ENCODE data around the gene ST6GALNAC2. TPM values are rescaled to one million over a fixed set of nuclear protein-coding genes. Genes with fewer than 3 reads are reported as not detected.

Gene ST6GALNAC2
- 1.5 TPM for total RNA-seq
- 1 to 10 TPM; 1.2 to 8.0 (median 1.9) TPM for polyA plus RNA-seq (ENCODE audit: insufficient read depth in 1 of 8, insufficient read length in 8 of 8, low replicate concordance in 1 of 8)
- long read RNA-seq, donor 1: 0 reads
- long read RNA-seq, donor 2: 0 reads
- long read RNA-seq, donor 3, partial matches to known transcripts: 0 of 2 reads
- long read RNA-seq, donor 3, other reads (novel, unspliced or antisense): 0 of 2 reads
- long read RNA-seq, donor 4: 0 reads
- long read RNA-seq, donor 5: 0 reads
- long read RNA-seq, donor 6: 0 reads
- long read RNA-seq, donor 7: 0 reads
- long read RNA-seq, donor 8, partial matches to known transcripts: 0 of 2 reads
- long read RNA-seq, donor 8, other reads (novel, unspliced or antisense): 0 of 2 reads
- long read RNA-seq, donor 9: 0 reads
- long read RNA-seq, donor 10: 0 reads
- long read RNA-seq, donor 11: 0 reads

DNA sequence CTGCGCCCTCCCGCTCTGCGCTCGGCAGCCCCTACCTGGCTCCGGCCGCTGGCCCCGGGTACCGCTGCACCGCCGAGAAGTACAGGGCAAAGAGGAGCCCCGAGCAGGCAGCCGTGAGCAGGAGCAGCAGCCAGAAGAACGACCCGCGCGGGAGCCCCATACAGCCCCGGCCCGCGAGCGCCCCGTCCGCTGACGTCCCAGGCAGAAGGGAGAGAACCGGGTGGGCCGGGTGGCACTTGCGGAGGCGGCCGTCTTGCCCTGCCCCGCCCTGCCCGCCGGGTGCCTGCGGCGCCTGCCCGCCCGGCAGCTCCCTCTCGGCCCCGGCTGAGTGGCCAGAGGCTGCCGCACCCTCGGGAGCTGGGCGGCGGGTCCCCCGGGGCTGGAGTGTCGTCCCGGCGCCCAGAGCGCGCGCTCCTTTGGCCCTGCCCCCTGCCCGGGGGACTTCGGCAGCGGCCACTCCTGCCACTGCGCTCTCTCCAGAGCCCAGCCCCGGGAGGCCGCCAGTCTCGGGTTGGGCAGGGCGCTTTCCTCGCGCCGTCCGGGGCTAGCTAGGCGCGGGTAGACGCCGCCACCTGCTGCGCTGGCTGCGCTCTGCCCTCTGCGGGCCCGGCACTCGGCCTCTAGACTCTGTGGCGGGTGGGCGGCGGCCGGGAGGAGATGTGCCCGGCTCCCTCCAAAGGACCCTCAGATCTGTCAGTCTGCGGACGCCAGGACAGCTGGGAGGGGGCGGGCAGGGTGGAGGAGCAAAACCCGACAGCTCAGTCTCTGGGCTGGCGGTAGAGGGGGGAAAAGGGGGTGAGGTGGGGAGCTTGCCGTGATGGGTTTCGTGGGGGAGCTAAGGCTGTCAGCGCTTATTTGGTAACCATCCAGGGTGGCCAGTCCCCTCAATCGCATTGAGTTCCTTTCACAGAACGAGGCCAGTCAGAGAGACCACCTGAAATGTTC, at the start of gene ST6GALNAC2:
Gene ST6GALNAC2 (minus strand): TSS at position 212 of the 945 bp plus-strand sequence. CDS start 52 bp downstream, at position 160.
- Histone ChIP-seq H3K27me3 (ENCODE audit: control insufficient read depth, insufficient read depth, low read length) (peaks cover 63% of the 10 kb centered on the region), H3K27ac (ENCODE audit: low read length) (no peak within 1 kb of the TSS), H3K36me3 (ENCODE audit: control insufficient read depth, insufficient read depth, low read length) (no peaks in the 10 kb centered on the region), H3K4me3 (ENCODE audit: low read length) (peak within 1 kb of the TSS; percentile 42), H3K9me3 (replicated peaks; ENCODE audit: control insufficient read depth, low read depth, low read length) (peaks cover 2% of the 10 kb centered on the region), H3K4me1 (ENCODE audit: control insufficient read depth, insufficient read depth, low read length) (peaks cover 16% of the 10 kb centered on the region)
- peak; percentile 57 for DNase-seq
- 1% methylated on average over 82 of the region's 84 CpGs for WGBS (ENCODE audit: insufficient coverage)

GRCh38 chr17:76635039-76635438, 49.4 kb upstream of the ST6GALNAC2 start:
- no peaks in the 10 kb centered on the region for H3K4me1 ChIP-seq (ENCODE audit: control insufficient read depth, insufficient read depth, low read length)
- DNase-seq: no peak
- no peak overlapping the region for H3K27ac ChIP-seq (ENCODE audit: low read length)
- H3K9me3 ChIP-seq (replicated peaks; ENCODE audit: control insufficient read depth, low read depth, low read length): no peaks in the 10 kb centered on the region
- 61% methylated on average over 3 of the region's 5 CpGs for WGBS (ENCODE audit: insufficient coverage)
- H3K36me3 ChIP-seq (ENCODE audit: control insufficient read depth, insufficient read depth, low read length): no peaks in the 10 kb centered on the region
- no peak overlapping the region for H3K4me3 ChIP-seq (ENCODE audit: low read length)
- H3K27me3 ChIP-seq (ENCODE audit: control insufficient read depth, insufficient read depth, low read length): no peaks in the 10 kb centered on the region

- no peaks in the 10 kb centered on the region for H3K27me3 ChIP-seq (ENCODE audit: control insufficient read depth, insufficient read depth, low read length)
- H3K4me3 ChIP-seq (ENCODE audit: low read length): no peak overlapping the region
- no peak overlapping the region for H3K27ac ChIP-seq (ENCODE audit: low read length)
- H3K4me1 ChIP-seq (ENCODE audit: control insufficient read depth, insufficient read depth, low read length): no peaks in the 10 kb centered on the region
- DNase-seq: no peak
- no peaks in the 10 kb centered on the region for H3K36me3 ChIP-seq (ENCODE audit: control insufficient read depth, insufficient read depth, low read length)
- 88% methylated on average over 4 of the region's 14 CpGs for WGBS (ENCODE audit: insufficient coverage)
- H3K9me3 ChIP-seq (replicated peaks; ENCODE audit: control insufficient read depth, low read depth, low read length): no peaks in the 10 kb centered on the region
Observed at GRCh38 chr17:76633628-76634328, 48.1 kb upstream of the ST6GALNAC2 start.

- WGBS (ENCODE audit: insufficient coverage): 51% methylated on average over 4 of the region's 10 CpGs
- Histone ChIP-seq H3K36me3 (ENCODE audit: control insufficient read depth, insufficient read depth, low read length) (no peaks in the 10 kb centered on the region), H3K27ac (ENCODE audit: low read length) (no peak overlapping the region)
Observed at GRCh38 chr17:76631821-76632565, 46.3 kb upstream of the ST6GALNAC2 start.

GRCh38 chr17:76630151-76630550, 44.5 kb upstream of the ST6GALNAC2 start:
- Histone ChIP-seq H3K27me3 (ENCODE audit: control insufficient read depth, insufficient read depth, low read length) (no peaks in the 10 kb centered on the region), H3K27ac (ENCODE audit: low read length) (no peak overlapping the region), H3K4me1 (ENCODE audit: control insufficient read depth, insufficient read depth, low read length) (no peaks in the 10 kb centered on the region), H3K4me3 (ENCODE audit: low read length) (no peak overlapping the region), H3K9me3 (replicated peaks; ENCODE audit: control insufficient read depth, low read depth, low read length) (no peaks in the 10 kb centered on the region), H3K36me3 (ENCODE audit: control insufficient read depth, insufficient read depth, low read length) (no peaks in the 10 kb centered on the region)
- 46% methylated on average over 4 of the region's 6 CpGs for whole genome bisulfite sequencing (ENCODE audit: insufficient coverage)
- no peak for DNase-seq

More at GRCh38 chr17:76631821-76632565, 46.3 kb upstream of the ST6GALNAC2 start:
- H3K4me1 ChIP-seq (ENCODE audit: control insufficient read depth, insufficient read depth, low read length): no peaks in the 10 kb centered on the region
- H3K4me3 ChIP-seq (ENCODE audit: low read length): no peak overlapping the region
- H3K27me3 ChIP-seq (ENCODE audit: control insufficient read depth, insufficient read depth, low read length): no peaks in the 10 kb centered on the region
- no peaks in the 10 kb centered on the region for H3K9me3 ChIP-seq (replicated peaks; ENCODE audit: control insufficient read depth, low read depth, low read length)
- no peak for DNase-seq

DNA sequence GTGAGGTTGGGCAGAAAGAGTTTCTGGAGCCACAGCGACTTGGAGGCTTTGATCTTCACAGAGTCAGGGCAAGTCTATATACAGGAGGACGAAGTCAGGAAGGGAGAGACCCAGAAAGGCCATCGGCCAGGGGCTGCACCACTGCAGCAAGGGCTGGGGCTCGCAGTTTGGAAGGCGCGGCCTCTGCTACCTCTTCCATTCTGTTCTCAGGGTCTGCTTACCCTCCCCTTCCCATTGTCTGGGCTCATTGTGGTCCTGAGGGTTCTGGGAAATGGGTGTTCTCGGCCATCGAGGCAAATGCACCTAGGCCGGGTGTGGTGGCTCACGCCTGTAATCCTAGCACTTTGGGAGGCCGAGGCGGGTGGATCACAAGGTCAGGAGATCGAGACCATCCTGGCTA, 41.9 kb upstream of the ST6GALNAC2 start:
- Histone ChIP-seq H3K4me3 (ENCODE audit: low read length) (no peak overlapping the region), H3K27me3 (ENCODE audit: control insufficient read depth, insufficient read depth, low read length) (no peaks in the 10 kb centered on the region)
- WGBS (ENCODE audit: insufficient coverage): 85% methylated on average over 3 of the region's 13 CpGs

DNA sequence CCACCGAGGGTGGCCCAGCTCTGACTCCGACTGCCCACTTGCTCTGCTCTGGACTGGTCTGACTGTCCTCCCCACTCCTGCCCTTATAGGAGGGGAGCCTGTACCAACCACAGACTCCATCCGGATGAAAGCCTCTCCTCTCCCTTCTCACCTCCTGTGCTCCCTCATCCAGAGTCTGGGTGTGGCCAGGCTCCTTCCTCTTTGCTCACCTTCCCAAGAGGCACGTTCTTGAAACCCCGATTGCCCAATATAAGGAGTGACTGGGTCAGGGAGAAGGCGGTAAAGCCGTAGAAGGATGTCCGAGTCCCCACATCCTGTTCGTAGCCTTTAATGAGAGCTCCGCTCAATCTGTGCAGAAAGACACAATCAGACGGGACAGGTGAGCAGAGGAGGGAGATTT, 40.8 kb upstream of the ST6GALNAC2 start:
- no peak overlapping the region for H3K27ac ChIP-seq (ENCODE audit: low read length)
- 62% methylated on average over 9 of the region's 11 CpGs for WGBS (ENCODE audit: insufficient coverage)
- H3K4me3 ChIP-seq (ENCODE audit: low read length): no peak overlapping the region
- no peaks in the 10 kb centered on the region for H3K36me3 ChIP-seq (ENCODE audit: control insufficient read depth, insufficient read depth, low read length)
- H3K9me3 ChIP-seq (replicated peaks; ENCODE audit: control insufficient read depth, low read depth, low read length): no peaks in the 10 kb centered on the region
- DNase-seq: no peak
- no peaks in the 10 kb centered on the region for H3K4me1 ChIP-seq (ENCODE audit: control insufficient read depth, insufficient read depth, low read length)
- H3K27me3 ChIP-seq (ENCODE audit: control insufficient read depth, insufficient read depth, low read length): no peaks in the 10 kb centered on the region

More for the DNA sequence above, 41.9 kb upstream of the ST6GALNAC2 start:
- no peak for DNase-seq
- no peaks in the 10 kb centered on the region for H3K36me3 ChIP-seq (ENCODE audit: control insufficient read depth, insufficient read depth, low read length)
- no peaks in the 10 kb centered on the region for H3K4me1 ChIP-seq (ENCODE audit: control insufficient read depth, insufficient read depth, low read length)
- no peaks in the 10 kb centered on the region for H3K9me3 ChIP-seq (replicated peaks; ENCODE audit: control insufficient read depth, low read depth, low read length)
- H3K27ac ChIP-seq (ENCODE audit: low read length): no peak overlapping the region

GRCh38 chr17:76625496-76625895, 39.8 kb upstream of the ST6GALNAC2 start:
- WGBS (ENCODE audit: insufficient coverage): 100% methylated on average over 1 of the region's 6 CpGs
- Histone ChIP-seq H3K4me3 (ENCODE audit: low read length) (no peak overlapping the region), H3K4me1 (ENCODE audit: control insufficient read depth, insufficient read depth, low read length) (no peaks in the 10 kb centered on the region), H3K36me3 (ENCODE audit: control insufficient read depth, insufficient read depth, low read length) (no peaks in the 10 kb centered on the region), H3K27me3 (ENCODE audit: control insufficient read depth, insufficient read depth, low read length) (no peaks in the 10 kb centered on the region), H3K27ac (ENCODE audit: low read length) (no peak overlapping the region), H3K9me3 (replicated peaks; ENCODE audit: control insufficient read depth, low read depth, low read length) (no peaks in the 10 kb centered on the region)
- DNase-seq: no peak

All from muscle of leg (tissue), 16 donors.